K562 (cell line): Measurements from ENCODE around the gene RALGPS1. TPM values are rescaled to one million over a fixed set of nuclear protein-coding genes. Genes with fewer than 3 reads are reported as not detected.

ENCODE experiments used
- ATAC-seq: fragments of 200-7000 bp; cut with Tn5 transposase; 3 replicates; pipeline ENCODE4 v1.9.1; 2020; ENCODE audit warnings: moderate library complexity
- BruUV-seq: library from RNA; stranded (reverse); fragments of 400-500 nt; replicated peaks from 2 replicates; lab custom pipeline; 2021; lab: Mats Ljungman, UMichigan
- CTCF ChIA-PET: fragments of 300-600 bp; formaldehyde crosslinking; extraction: SDS; loops from one replicate; lab custom pipeline; 2021; ENCODE audit warnings: low intra/inter-chr PET ratio; lab: Yijun Ruan, JAX
- POLR2A ChIA-PET: fragments of 300-600, 350-650 bp; sonication (Branson Sonifier 250); formaldehyde crosslinking; extraction: SDS; loops from one replicate; lab custom pipeline; 2021; ENCODE audit warnings: antibody characterized with exemption, inconsistent platforms; lab: Yijun Ruan, JAX
- DNase-seq, 4 experiments: peaks; one replicate each; pipeline versions ENCODE4 v3.0.0 to v3.0.0-alpha.2; 2011 to 2018; ENCODE audit warnings: low spot score in 3 of 4, mixed read lengths in 3 of 4; ENCODE audit errors: extremely low read depth in 1 of 4
- FAIRE-seq: peaks from 2 replicates; lab custom pipeline; 2011; peaks lifted over from hg19 to GRCh38; lab: Jason Lieb, UNC
- H2AFZ ChIP-seq: 2 replicates; pipeline ENCODE4 v1.6.0; 2011; ENCODE audit warnings: low read depth, low read length, control low read depth, inconsistent platforms
- H3K27ac ChIP-seq: fragments of 200-600 bp; 3 replicates; pipeline ENCODE4 v1.8.0; 2011; ENCODE audit warnings: low read depth, mild to moderate bottlenecking, control low read depth, inconsistent platforms, low read length, moderate library complexity, mixed read lengths; ENCODE audit errors: extremely low read depth
- H3K27me3 ChIP-seq, 2 experiments: fragments of 300-600 bp in 1 of 2; 2 replicates in 1 of 2; 3 replicates in 1 of 2; pipeline versions ENCODE4 v1.6.0 to v1.8.0; 2011; ENCODE audit warnings: inconsistent platforms in 2 of 2, low read length in 2 of 2, mild to moderate bottlenecking in 1 of 2, mixed read lengths in 1 of 2, moderate library complexity in 1 of 2; ENCODE audit not compliant: control insufficient read depth in 2 of 2, insufficient read depth in 2 of 2
- H3K36me3 ChIP-seq: fragments of 300-600 bp; 3 replicates; pipeline ENCODE4 v1.8.0; 2011; ENCODE audit warnings: mild to moderate bottlenecking, low read length, inconsistent platforms; ENCODE audit not compliant: control insufficient read depth, insufficient read depth
- H3K4me1 ChIP-seq, 2 experiments: fragments of 200-600 bp in 1 of 2; replicated peaks in 1 of 2; 2 replicates in 1 of 2; 3 replicates in 1 of 2; pipeline versions ENCODE4 v1.5.1 to v1.8.0; 2011; ENCODE audit warnings: inconsistent platforms in 2 of 2, low read length in 2 of 2, mild to moderate bottlenecking in 1 of 2, mixed read lengths in 1 of 2, moderate library complexity in 1 of 2; ENCODE audit not compliant: control insufficient read depth in 2 of 2, insufficient read depth in 2 of 2
- H3K4me2 ChIP-seq: 2 replicates; pipeline ENCODE4 v1.6.1; 2011; ENCODE audit warnings: low read length, control low read depth, inconsistent platforms, mixed read lengths; ENCODE audit not compliant: insufficient read depth
- H3K4me3 ChIP-seq: fragments of 200-600 bp; sonication (generic), shearing (Covaris generic); 2 replicates; pipeline ENCODE4 v1.5.1; 2016; ENCODE audit warnings: control low read depth, inconsistent platforms
- H3K79me2 ChIP-seq: fragments of 200-600 bp; 3 replicates; pipeline ENCODE4 v1.8.0; 2011; ENCODE audit warnings: low read length, inconsistent platforms; ENCODE audit not compliant: control insufficient read depth, insufficient read depth
- H3K9ac ChIP-seq, 2 experiments: 2 replicates each; pipeline versions ENCODE4 v1.6.0 to v1.6.1; 2011; ENCODE audit warnings: low read depth in 2 of 2, low read length in 2 of 2, control low read depth in 1 of 2, inconsistent platforms in 1 of 2, mild to moderate bottlenecking in 1 of 2, mixed read lengths in 1 of 2; ENCODE audit not compliant: insufficient read depth in 1 of 2
- H3K9me1 ChIP-seq: one replicate; pipeline ENCODE4 v1.6.0; 2011; ENCODE audit warnings: inconsistent platforms, mild to moderate bottlenecking, low read length, moderate library complexity; ENCODE audit not compliant: control insufficient read depth, insufficient read depth
- H3K9me3 ChIP-seq: replicated peaks from 2 replicates; pipeline ENCODE4 v1.5.1; 2011; ENCODE audit warnings: low read depth, low read length, inconsistent platforms; ENCODE audit not compliant: control insufficient read depth, insufficient read depth
- H4K20me1 ChIP-seq: replicated peaks from 2 replicates; pipeline ENCODE4 v1.6.1; 2011; ENCODE audit warnings: low read length, inconsistent platforms, mixed read lengths; ENCODE audit not compliant: control insufficient read depth, insufficient read depth
- ARID1B ChIP-seq: fragments of 450-650 bp; IDR thresholded peaks from 2 replicates; pipeline ENCODE4 v1.6.1; 2016; ENCODE audit warnings: antibody characterized with exemption, mild to moderate bottlenecking, inconsistent platforms
- CUX1 ChIP-seq: fragments of 200-800 bp; sonication (Bioruptor generic); IDR thresholded peaks from 2 replicates; pipeline ENCODE4 v1.6.1; 2016; ENCODE audit warnings: missing genetic modification characterization, missing compliant biosample characterization
- E2F1 ChIP-seq: sonication (generic); formaldehyde crosslinking; IDR thresholded peaks from 2 replicates; pipeline ENCODE4 v1.8.1; 2023; ENCODE audit warnings: mild to moderate bottlenecking, missing genetic modification reagents, moderate library complexity
- HDAC8 ChIP-seq: fragments of 450-650 bp; IDR thresholded peaks from 2 replicates; pipeline ENCODE4 v1.6.1; 2016; ENCODE audit warnings: mild to moderate bottlenecking, missing genetic modification characterization, moderate library complexity, missing compliant biosample characterization
- HEY1 ChIP-seq: fragments of 250-450 bp; sonication (Bioruptor Pico); IDR thresholded peaks from 2 replicates; pipeline ENCODE4 v1.5.0; 2020; ENCODE audit warnings: mild to moderate bottlenecking, moderate library complexity, borderline replicate concordance
- KDM4B ChIP-seq, 2 experiments: fragments of 450-650 bp in 1 of 2; sonication (generic) in 1 of 2; IDR thresholded peaks; 2 replicates each; pipeline ENCODE4 v1.6.1; 2016 to 2017; ENCODE audit warnings: borderline replicate concordance in 2 of 2, antibody characterized with exemption in 1 of 2, low read depth in 1 of 2, mild to moderate bottlenecking in 1 of 2
- RUNX1 ChIP-seq: sonication (generic); IDR thresholded peaks from 2 replicates; pipeline ENCODE4 v1.6.1; 2016; ENCODE audit warnings: antibody characterized with exemption, low read depth
- SIX5 ChIP-seq, 2 experiments: IDR thresholded peaks; 2 replicates each; pipeline ENCODE4 v1.6.1; 2011; ENCODE audit warnings: low read length in 2 of 2, borderline replicate concordance in 1 of 2, low read depth in 1 of 2, mild to moderate bottlenecking in 1 of 2, moderate library complexity in 1 of 2; ENCODE audit not compliant: insufficient read depth in 1 of 2
- SOX6 ChIP-seq: fragments of 450-650 bp; IDR thresholded peaks from 2 replicates; pipeline ENCODE4 v1.6.1; 2014; ENCODE audit warnings: mild to moderate bottlenecking
- TAF1 ChIP-seq: IDR thresholded peaks from 2 replicates; pipeline ENCODE4 v1.6.1; 2011; ENCODE audit warnings: mild to moderate bottlenecking, low read length, moderate library complexity; ENCODE audit not compliant: insufficient read depth, control insufficient read depth, severe bottlenecking; ENCODE audit errors: extremely low read depth
- TCF7 ChIP-seq: sonication (generic); IDR thresholded peaks from 2 replicates; pipeline ENCODE4 v1.6.1; 2016; ENCODE audit warnings: antibody characterized with exemption, borderline replicate concordance
- ZFP30 ChIP-seq: fragments of 250-450 bp; sonication (Bioruptor Pico); IDR thresholded peaks from 2 replicates; pipeline ENCODE4 v1.8.0; 2022; ENCODE audit warnings: moderate library complexity, mild to moderate bottlenecking, inconsistent platforms, borderline replicate concordance
- ZNF764 ChIP-seq: fragments of 250-450 bp; sonication (Bioruptor Pico); IDR thresholded peaks from 2 replicates; pipeline ENCODE4 v1.4.0; 2020; ENCODE audit warnings: low read depth, mild to moderate bottlenecking, moderate library complexity
- WGBS: fragments of 100-300 bp; shearing (Covaris generic); methylation state at CpG from one replicate; pipeline ENCODE4 v1.1.6; 2016; ENCODE audit warnings: low coverage, mixed read lengths; ENCODE audit not compliant: insufficient coverage; ENCODE audit errors: missing lambda C conversion rate; 5-methylcytosine and 5-hydroxymethylcytosine counted together
- in situ Hi-C: fragments of 300-500 bp; cut with MboI; formaldehyde crosslinking; loops from 4 replicates; pipeline ENCODE4 v1.15.0; 2018; ENCODE audit warnings: inconsistent platforms, mixed read lengths
- intact Hi-C: fragments of 100-400 bp; cut with micrococcal nuclease; formaldehyde crosslinking; loops from 2 replicates; pipeline ENCODE4 v1.14.2; 2022
- polyA plus RNA-seq, 8 experiments: library from polyadenylated mRNA; depleted of rRNA in 4 of 8; stranded (reverse) in 5 of 8; unstranded in 3 of 8; fragments of >200 nt; fragmentation: Nextera tagmentation in 2 of 8; fragmentation: Illumina TruSeq in 1 of 8; extraction: Ambion mirVana in 2 of 8; extraction: Trizol in 1 of 8; gene quantifications; 2 replicates each; pipeline versions ENCODE4 v1.2.1 to v1.2.3, GENCODE V29; 2011 to 2014; ENCODE audit warnings: inconsistent platforms in 1 of 8, missing spikeins in 1 of 8
- total RNA-seq, 7 experiments: library from RNA; depleted of rRNA in 6 of 7; stranded (reverse); fragments of >200 nt in 6 of 7; fragmentation: Illumina TruSeq in 2 of 7; extraction: Trizol in 2 of 7; gene quantifications; 2 replicates each; pipeline versions ENCODE4 v1.2.1 to v1.2.3, GENCODE V29; 2011 to 2021; ENCODE audit warnings: low replicate concordance in 1 of 7

The RALGPS1 gene
- total and polyA plus RNA-seq, 9 of the 15 experiments (the other 6 are each of a cell fraction or from before 2014, with no cell fraction given) = 0.04 to 2.6 (median 1.5) TPM

- BruUV-seq = no TSS peak
- POLR2A ChIA-PET = interaction anchor here (0.7 to 1.3 kb wide), 2 partner anchors 14 to 151 kb away, joined by 3 to 7 read pairs; no protein-coding TSS in a partner anchor
- Histone ChIP-seq H3K9me3 (no peaks in the 10 kb centered on the region), H3K4me3 (no peak overlapping the region), H3K4me1 (peaks cover 6 to 10% of the 10 kb centered on the region in 2 experiments; a peak in 3 of 5 replicates), H3K27me3 (peaks cover 0 to 4% of the 10 kb centered on the region in 2 experiments; a peak in 1 of 5 replicates), H3K9ac (no peak overlapping the region), H3K36me3 (no peaks in the 10 kb centered on the region), H3K79me2 (no peaks in the 10 kb centered on the region), H2AFZ (no peak overlapping the region), H3K4me2 (no peak overlapping the region), H4K20me1 (no peaks in the 10 kb centered on the region; the same call in 1 of the 2 replicates), H3K9me1 (no peaks in the 10 kb centered on the region), H3K27ac (no peak overlapping the region)
- intact Hi-C loops = no loop called here
- in situ Hi-C loops = no loop called here
- FAIRE-seq = no peak
- no peak for DNase-seq
- 18% methylated on average over 4 of the region's 4 CpGs for WGBS
- CTCF ChIA-PET = no interaction called here
- TF ChIP-seq ARID1B (no peak), HEY1 (no peak), ZNF764 (CRISPR knock-in tag) (no peak), TAF1 (no peak), ZFP30 (CRISPR knock-in tag) (no peak), SOX6 (no peak), E2F1 (CRISPR knock-in tag) (no peak), CUX1 (CRISPR knock-in tag) (no peak), SIX5 (IDR thresholded peaks at IDR 0.05; ENCODE audit: borderline replicate concordance in 1 of 2, insufficient read depth in 1 of 2, low read depth in 1 of 2, low read length in 2 of 2) (no peak), RUNX1 (no peak), TCF7 (no peak), HDAC8 (tag) (no peak), KDM4B (IDR thresholded peaks at IDR 0.05; ENCODE audit: borderline replicate concordance in 2 of 2, low read depth in 1 of 2) (no peak)
- ATAC-seq = no peak
These were observed 258.5 kb downstream of the RALGPS1 start for GRCh38 chr9:127173063-127173462.
